ENCODE data around the gene KDM3A.

GRCh38 chr2:86417961-86418360, 23.2 kb upstream of the KDM3A start:
- no peak for TF ChIP-seq ZNF76 (CRISPR knock-in tag; IDR thresholded peaks at IDR 0.05; ENCODE audit: borderline replicate concordance)
- no peak for TF ChIP-seq RNF2 (IDR thresholded peaks at IDR 0.05)
- TF ChIP-seq ZNF253 (CRISPR knock-in tag; conservative IDR thresholded peaks at IDR 0.05), result no peak
- no peak for TF ChIP-seq HBP1 (CRISPR knock-in tag; IDR thresholded peaks at IDR 0.05)
- TF ChIP-seq, protein P1, sequence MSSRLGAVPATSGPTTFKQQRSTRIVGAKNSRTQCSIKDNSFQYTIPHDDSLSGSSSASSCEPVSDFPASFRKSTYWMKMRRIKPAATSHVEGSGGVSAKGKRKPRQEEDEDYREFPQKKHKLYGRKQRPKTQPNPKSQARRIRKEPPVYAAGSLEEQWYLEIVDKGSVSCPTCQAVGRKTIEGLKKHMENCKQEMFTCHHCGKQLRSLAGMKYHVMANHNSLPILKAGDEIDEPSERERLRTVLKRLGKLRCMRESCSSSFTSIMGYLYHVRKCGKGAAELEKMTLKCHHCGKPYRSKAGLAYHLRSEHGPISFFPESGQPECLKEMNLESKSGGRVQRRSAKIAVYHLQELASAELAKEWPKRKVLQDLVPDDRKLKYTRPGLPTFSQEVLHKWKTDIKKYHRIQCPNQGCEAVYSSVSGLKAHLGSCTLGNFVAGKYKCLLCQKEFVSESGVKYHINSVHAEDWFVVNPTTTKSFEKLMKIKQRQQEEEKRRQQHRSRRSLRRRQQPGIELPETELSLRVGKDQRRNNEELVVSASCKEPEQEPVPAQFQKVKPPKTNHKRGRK (tag; IDR thresholded peaks at IDR 0.05), result no peak
- no peak for TF ChIP-seq NBN (IDR thresholded peaks at IDR 0.05; ENCODE audit: low read depth)
- TF ChIP-seq EZH2 (IDR thresholded peaks at IDR 0.05; ENCODE audit: borderline replicate concordance, low read depth, low read length), result no peak
- no peak for TF ChIP-seq ZNF274 (IDR thresholded peaks at IDR 0.05; ENCODE audit: borderline replicate concordance, low read depth, low read length)
- TF ChIP-seq NR1H2 (CRISPR knock-in tag; IDR thresholded peaks at IDR 0.05), result no peak
